ENCODE data around the gene ZNF263.
"Not testable (repeated sequence)": the region's sequence is repeated elsewhere in the genome, so short reads cannot be mapped to it uniquely, and the experiment has no call there.

Gene ZNF263

DNA sequence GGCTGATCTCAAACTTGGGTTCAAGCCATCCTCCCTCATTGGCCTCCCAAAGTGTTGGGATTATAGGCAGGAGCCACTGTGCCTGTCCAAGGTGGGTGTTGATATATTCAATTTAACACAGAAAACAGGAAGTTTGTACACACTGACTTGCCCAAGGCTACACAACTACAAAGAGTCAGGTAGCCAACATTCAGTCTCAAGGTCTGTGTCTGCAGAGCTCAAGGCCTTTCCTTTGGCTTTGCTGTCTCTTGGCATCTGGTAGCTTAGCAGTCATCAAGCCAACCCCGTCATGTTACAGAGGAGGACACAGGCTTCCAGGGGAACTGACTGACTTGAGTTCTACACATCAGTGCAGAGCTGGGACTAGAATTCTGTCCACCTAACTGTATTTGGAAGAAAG lies 15.0 kb upstream of the ZNF263 start:
- DNase-seq (ENCODE audit: low read depth in 2 of 2): no peak

DNA sequence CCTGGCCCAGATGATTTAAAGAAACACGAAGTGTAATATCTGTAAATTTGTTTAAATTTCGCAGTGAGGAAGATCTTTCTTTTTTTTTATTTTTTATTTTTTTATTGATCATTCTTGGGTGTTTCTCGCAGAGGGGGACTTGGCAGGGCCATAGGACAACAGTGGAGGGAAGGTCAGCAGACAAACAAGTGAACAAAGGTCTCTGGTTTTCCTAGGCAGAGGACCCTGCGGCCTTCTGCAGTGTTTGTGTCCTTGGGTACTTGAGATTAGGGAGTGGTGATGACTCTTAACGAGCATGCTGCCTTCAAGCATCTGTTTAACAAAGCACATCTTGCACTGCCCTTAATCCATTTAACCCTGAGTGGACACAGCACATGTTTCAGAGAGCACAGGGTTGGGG lies 12.6 kb upstream of the ZNF263 start:
- DNase-seq (ENCODE audit: low read depth in 2 of 2): not testable (repeated sequence)

DNA sequence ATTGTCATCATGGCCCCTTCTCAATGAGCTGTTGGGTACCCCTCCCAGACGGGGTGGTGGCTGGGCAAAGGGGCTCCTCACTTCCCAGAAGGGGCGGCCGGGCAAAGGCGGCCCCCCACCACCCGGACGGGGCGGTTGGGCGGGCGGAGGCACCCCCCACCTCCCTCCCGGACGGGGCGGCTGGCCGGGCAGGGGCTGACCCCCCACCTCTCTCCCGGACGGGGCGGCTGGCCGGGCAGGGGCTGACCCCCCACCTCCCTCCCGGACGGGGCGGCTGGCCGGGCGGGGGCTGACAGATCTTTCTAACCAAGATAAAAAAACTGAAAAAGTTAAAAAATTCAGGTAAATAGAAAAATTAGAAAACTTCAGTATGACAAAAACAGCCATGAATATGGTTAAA lies 12.0 kb upstream of the ZNF263 start:
- not testable (repeated sequence) for DNase-seq (ENCODE audit: low read depth in 2 of 2)

GRCh38 chr16:3274490-3274889 lies 8.8 kb upstream of the ZNF263 start:
- DNase-seq (ENCODE audit: low read depth in 2 of 2): no peak

GRCh38 chr16:3274947-3275346 lies 8.3 kb upstream of the ZNF263 start:
- no peak for DNase-seq (ENCODE audit: low read depth in 2 of 2)

DNA sequence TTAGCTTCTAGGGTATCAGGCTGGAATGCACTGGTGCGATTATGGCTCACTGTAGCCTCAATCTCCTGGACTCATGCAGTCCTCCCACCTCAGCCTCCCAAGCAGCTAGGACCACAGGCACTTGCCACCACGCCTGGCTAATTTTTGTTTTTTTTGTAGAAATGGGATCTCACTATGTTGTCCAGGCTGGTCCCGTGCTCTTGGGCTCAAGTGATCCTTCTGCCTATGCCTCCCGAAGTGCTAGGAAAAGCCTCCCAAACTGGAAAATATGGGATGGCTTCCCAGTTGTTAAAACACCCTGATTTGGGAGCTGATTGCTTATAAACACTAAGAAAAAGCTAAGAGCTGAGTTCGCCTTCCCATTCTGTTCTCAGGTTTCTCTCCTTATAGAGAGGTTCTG lies 6.6 kb upstream of the ZNF263 start:
- DNase-seq (ENCODE audit: low read depth in 2 of 2): no peak

GRCh38 chr16:3281222-3281820 lies 2.0 kb upstream of the ZNF263 start:
- DNase-seq (ENCODE audit: low read depth in 2 of 2): no peak

DNA sequence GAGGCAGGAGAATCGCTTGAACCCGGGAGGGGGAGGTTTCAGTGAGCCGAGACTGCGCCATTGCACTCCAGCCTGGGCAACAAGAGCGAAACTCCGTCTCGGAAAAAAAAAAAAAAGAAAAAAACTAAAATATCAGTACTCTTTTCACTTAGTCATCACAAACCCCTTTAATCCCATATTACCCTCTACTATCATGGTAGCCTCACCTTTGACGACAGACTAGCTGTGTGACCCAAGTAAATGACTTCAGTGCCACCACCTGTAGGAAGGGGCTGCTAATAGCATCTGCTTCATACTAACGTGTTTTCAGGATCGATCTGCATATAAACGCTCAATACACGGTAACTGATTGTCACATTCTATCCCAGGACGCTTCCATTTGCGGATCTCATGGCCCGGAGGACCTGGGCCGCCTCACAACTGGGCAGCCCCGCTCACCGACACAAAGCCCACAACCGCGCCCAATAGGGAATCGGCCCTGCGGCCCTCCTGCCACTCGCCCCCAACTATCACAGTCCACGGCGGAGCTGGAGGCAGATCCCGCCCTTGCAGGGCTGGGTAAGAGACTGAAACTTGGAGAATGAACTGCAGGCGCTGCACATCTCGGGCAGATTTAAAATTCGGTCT lies 1.1 kb upstream of the ZNF263 start:
- DNase-seq (ENCODE audit: low read depth in 2 of 2): no peak

DNA sequence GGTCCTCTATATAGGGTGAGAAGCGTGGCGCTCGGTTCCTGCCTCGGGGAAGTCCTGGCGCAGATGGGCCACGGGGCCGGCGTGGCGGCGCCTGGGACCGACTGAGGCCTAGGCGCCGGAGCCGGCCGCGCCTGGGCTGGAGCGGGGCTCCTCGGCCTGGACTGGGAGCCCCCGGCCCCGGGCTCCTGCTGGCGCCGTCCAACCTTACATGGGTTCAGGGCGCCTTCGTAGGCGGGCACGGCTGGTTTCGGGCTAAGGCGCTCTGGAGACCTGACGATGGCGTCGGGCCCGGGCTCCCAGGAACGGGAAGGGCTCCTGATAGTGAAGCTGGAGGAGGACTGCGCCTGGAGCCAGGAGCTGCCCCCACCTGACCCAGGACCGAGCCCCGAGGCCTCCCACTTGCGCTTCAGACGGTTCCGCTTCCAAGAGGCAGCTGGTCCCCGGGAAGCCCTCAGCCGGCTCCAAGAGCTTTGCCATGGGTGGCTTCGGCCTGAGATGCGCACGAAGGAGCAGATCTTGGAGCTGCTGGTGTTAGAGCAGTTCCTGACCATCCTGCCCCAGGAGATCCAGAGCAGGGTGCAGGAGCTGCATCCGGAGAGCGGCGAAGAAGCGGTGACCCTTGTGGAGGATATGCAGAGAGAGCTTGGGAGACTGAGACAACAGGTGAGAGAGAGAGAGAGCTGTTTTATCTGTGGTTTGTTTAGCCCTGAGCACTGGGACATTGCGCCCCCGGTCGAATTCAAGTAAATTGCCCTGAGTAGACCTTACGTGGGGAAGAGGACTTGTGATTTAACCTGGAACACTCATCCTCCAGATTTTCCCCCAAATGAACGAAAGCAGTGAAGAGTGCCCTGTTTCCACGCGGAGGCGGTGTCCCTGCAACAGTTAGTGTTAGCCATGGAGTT lies 504 bp downstream of the ZNF263 start:
- no peak for DNase-seq (ENCODE audit: low read depth in 2 of 2)

GRCh38 chr16:3285131-3285530 lies 1.8 kb downstream of the ZNF263 start:
- no peak for DNase-seq (ENCODE audit: low read depth in 2 of 2)

DNA sequence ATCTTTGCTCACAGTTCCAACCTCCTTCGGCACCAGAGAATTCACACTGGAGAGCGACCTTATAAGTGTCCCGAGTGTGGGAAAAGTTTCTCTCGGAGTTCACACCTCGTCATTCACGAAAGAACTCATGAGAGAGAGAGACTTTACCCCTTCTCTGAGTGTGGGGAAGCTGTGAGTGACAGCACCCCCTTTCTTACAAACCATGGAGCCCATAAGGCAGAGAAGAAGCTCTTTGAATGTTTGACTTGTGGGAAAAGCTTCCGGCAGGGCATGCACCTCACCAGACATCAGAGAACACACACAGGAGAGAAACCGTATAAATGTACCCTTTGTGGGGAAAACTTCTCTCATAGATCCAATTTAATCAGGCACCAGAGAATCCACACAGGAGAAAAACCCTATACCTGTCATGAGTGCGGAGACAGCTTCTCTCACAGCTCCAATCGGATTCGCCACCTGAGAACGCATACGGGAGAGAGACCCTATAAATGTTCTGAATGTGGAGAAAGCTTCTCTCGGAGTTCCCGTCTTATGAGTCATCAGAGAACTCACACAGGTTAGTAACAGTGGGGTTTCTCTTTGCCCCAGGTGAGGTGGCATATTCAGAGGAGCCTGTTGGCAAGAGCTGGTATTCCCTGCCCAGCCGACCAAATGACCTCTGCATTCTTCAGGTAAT lies 6.8 kb downstream of the ZNF263 start:
- DNase-seq (ENCODE audit: low read depth in 2 of 2): no peak

- DNase-seq (ENCODE audit: low read depth in 2 of 2): no peak
These were observed 9.3 kb downstream of the ZNF263 start for GRCh38 chr16:3292604-3293003.

- DNase-seq (ENCODE audit: low read depth in 2 of 2): no peak
These were observed 11.9 kb downstream of the ZNF263 start for GRCh38 chr16:3295209-3295608.

DNA sequence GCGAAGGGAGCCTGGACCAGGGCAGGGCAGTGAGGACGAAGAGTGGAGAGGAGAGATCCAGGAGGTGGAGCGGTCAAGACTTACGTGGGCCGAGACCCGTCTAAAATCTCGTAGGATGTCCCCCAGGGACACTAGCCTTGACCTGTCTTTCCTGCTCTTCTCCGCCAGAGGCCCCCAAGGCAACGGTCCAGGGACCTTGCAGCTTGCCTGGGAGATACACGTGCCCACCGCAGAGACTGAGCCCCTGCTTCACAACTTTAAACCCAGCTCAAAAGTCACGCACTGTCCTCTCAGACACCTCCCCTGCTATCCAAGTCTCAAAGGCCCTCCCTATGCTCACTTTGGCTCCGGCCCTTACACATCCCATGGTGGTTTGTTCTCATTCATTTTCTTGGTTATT lies 12.5 kb downstream of the ZNF263 start:
- no peak for DNase-seq (ENCODE audit: low read depth in 2 of 2)

- DNase-seq (ENCODE audit: low read depth in 2 of 2): no peak
These were observed 21.1 kb downstream of the ZNF263 start for GRCh38 chr16:3304370-3304769.

DNA sequence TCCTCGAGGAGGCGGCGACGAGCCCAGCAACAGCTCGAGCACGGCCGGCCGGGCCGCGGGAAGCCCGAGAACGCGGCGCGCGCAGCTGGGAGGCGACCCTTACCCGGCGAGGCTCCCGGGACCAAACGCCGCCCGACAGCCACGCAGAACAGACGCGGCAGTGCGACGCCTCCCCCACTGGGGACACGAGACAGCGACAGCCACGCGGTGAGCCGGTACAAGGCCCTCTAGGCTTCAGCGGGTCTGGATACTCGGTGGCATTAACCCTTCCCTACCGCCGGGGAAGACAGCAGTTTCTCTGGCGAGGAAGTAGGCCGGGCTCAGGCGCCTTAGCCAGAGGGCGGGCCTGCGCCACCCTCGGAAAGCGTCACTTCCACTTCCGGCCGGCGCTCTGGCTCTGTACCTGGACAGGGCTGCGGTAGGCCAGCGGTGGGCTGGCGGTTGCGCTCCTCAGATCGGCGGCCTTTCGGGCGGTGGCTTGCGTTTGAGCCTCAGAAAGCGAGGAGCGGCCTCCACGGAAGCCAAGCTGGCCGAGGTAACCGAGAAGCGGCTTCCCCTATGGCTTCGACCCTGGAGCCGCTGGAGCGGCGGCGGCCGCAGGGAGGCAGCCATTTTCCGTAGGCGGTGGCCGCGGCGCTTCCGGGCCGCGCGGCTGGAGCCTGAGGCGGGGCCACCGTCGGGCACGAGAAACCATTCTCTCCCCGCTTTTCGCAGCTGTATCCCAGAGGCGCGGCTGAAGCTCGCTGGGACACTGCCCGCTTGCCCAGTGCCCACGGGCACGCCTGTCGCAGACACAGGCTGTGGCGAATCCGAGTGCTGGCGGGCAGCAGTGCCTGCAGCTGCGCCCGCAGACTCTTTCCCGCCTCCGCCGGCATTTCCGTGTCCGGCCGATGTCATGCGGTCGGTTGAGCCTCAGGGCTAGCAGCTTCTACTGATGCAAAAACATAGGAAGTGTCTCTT lies 22.1 kb downstream of the ZNF263 start, which contains the start of the genes TIGD7 and ZNF75A:
TIGD7 (minus strand) TSS at position 322 of the 960 bp plus-strand sequence. CDS start 4,816 bp downstream, outside the sequence.
ZNF75A (plus strand) TSS at position 389 of the 960 bp plus-strand sequence. CDS start 2,932 bp downstream, outside the sequence.
- peak; percentile 70 to 76 for DNase-seq (ENCODE audit: low read depth in 2 of 2)

GRCh38 chr16:3306078-3306477 lies 22.8 kb downstream of the ZNF263 start:
- DNase-seq (ENCODE audit: low read depth in 2 of 2): no peak

- DNase-seq (ENCODE audit: low read depth in 2 of 2): no peak
These were observed 28.2 kb downstream of the ZNF263 start for GRCh38 chr16:3311496-3311895.

GRCh38 chr16:3317315-3317999 lies 34.2 kb downstream of the ZNF263 start:
- DNase-seq (ENCODE audit: low read depth in 2 of 2): no peak

DNA sequence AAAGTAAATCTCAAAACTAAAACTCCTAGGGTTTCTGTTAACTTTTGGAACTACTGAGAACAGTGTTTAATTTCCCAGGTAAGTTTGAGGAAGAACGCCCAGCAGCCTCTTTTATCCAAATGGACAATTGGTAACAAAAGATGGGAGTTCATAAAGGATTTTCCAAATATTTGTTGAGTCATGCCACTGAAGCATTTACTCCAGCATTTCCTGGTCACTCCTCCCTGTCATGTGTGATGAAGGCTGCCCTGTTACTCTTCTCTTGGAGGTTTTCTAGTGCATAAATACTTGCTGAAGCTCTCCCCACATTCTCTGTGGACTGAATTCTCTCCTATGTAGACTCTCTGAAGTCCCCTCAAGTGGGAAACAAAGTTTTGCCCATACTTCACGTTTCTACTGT lies 38.5 kb downstream of the ZNF263 start:
- no peak for DNase-seq (ENCODE audit: low read depth in 2 of 2)
